Stimulated activated CD8-positive, alpha-beta memory T cell treated with anti-CD3 and anti-CD28 coated beads, Interleukin-2, amount 100 ng/mL, for 1 hour (primary cell): ENCODE data around the gene MAGI2.

ENCODE experiments used
- DNase-seq, 2 donors: peaks; one replicate each; pipeline ENCODE4 v3.0.0-alpha.2; 2020; ENCODE audit warnings: low read depth in 2 of 2

The MAGI2 gene

DNA sequence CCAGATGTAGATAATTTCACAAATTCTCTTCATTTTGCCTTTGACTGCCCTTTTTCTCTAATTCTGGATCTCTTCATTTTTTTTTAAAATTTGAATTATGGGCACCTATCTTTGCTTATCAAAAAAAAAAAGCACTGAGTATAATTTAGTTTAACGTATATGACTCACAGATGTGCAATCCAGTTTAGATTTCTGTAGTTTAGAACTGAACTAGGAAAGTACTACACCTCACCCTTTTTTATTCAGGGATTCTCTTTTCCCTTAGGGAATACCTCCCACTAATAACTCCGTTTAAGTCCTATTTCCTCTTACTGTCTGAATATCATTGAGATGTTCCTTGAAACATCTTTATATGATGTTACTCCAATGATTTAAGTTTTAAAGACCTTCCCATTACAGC, 665.0 kb downstream of the MAGI2 start:
- DNase-seq: no peak

DNA sequence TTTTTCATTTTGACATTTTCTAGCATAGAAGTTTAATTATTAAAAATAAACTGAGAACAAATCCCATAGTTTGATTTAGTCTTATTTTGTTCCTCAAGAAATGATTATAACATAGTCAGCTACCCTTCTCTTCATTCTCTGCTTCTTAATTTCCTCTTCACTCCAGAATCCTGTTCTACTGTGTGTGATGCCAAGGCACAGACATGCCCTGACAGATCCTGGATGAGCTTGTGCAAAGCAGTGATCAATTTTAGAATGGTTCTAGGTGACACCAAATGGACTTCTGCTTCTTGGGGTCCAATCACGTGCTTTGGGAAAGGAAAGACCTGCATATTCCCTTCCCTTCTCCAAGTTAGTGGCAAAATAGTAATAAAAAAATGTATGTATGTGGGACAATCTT, 665.6 kb downstream of the MAGI2 start:
- no peak for DNase-seq

DNA sequence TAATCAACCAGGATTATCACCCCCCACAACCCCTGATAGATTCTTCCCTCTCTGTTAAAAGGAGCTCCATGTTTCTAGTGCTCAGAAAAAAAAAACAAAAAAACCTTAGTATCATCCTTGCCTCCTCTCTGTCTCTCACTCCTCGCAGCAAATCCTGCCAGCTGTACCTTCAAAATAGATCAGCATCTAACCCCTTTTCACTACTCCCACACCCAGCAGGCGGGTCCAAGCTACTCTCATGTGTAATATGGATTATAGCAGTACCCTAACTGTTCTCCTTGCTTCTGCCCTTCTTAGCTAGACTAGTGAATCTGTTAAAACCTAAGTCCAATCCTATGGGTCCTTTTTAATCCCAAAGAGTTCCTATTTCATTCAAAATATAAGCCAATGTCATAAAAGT, 667.4 kb downstream of the MAGI2 start:
- no peak for DNase-seq

DNA sequence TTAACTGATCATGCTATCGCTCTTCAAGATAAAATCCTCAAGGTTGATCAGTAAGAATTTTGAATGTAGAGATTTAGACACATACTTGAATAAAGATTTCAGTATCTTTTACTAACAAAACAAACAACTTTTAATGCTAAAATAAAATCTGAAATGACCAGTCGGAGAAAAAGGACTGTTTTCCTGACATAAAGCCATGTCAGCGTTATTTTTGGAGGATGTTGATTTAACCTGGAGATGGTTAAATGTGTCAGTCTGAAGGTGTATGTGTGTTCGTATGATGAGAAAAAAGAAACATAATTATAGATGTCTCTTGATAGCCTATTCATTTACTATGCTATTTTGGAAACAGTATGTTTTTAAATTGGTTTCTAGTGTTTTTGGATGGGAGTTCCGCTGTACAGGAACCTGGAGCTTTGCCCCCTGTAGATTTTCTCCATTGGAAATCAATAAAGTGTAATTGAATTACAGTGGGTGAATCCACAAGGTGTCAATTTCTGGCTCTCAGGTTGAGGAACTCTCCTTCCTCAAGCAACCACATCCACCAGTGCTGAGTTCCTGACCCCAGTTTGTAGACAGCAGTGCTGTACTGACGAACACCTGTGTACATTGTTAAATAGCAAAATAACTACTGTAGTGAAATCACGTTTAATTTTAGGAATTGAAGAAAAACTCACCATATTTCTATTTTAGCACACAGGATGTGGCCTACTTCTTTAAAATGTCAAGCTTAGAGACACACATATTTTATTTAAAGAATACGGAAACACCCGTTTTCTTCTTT, 670.1 kb downstream of the MAGI2 start:
- no peak for DNase-seq

DNA sequence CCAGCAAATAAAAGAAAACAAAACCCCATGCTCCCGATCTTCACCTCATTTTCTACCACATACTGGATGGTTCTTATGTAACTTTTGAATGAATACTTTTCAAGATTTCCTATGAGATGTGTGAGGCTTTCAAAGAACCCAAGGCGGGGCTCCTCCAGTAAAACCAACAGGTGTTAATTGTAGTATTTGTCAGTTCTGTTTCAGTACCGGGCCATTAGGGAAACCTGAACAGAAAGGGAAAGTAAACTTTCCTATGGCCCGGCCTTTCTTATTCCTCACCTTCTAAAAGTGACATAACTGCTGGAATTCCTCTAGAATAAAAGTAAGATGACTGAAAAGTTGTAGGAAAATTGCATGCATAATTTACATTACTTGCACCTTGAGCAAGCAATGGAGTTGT, 672.9 kb downstream of the MAGI2 start:
- no peak for DNase-seq

DNA sequence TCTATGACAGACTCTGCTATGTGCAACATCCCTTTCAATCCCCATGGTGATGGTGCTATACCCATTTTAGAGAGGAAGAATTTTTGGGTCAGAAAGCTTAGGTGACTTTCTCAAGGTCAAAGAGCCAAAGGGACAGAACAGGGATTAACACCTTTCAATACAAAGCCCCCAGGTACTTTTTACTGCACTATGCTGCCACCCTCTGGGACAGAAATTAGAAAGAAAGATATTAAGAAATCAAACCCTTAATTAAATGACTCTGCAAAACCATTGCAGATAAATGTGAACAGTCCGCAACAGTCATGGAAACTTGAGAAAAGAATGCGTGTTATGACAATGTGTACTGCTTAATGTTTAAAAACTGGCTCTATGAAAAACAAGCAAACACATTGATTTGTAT, 673.7 kb downstream of the MAGI2 start:
- DNase-seq: no peak

DNA sequence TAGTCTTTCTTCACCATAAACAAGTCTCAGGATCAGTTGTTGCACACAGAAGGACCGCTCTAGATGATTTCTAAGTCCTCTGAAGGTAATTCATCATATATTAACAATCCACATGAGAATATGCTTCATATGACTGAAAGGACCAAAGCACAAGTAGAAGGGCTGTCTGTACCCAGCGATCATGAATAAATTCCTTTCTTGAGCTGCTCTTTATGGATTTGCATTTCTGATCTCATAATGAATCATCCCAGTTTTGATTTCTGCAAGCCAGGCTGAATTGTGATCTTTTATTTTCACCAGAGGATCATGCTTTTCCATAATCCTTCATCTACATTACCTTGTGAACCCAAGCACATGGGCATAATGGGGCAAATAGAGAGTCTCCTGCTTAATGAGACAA, 675.6 kb downstream of the MAGI2 start:
- no peak for DNase-seq

DNA sequence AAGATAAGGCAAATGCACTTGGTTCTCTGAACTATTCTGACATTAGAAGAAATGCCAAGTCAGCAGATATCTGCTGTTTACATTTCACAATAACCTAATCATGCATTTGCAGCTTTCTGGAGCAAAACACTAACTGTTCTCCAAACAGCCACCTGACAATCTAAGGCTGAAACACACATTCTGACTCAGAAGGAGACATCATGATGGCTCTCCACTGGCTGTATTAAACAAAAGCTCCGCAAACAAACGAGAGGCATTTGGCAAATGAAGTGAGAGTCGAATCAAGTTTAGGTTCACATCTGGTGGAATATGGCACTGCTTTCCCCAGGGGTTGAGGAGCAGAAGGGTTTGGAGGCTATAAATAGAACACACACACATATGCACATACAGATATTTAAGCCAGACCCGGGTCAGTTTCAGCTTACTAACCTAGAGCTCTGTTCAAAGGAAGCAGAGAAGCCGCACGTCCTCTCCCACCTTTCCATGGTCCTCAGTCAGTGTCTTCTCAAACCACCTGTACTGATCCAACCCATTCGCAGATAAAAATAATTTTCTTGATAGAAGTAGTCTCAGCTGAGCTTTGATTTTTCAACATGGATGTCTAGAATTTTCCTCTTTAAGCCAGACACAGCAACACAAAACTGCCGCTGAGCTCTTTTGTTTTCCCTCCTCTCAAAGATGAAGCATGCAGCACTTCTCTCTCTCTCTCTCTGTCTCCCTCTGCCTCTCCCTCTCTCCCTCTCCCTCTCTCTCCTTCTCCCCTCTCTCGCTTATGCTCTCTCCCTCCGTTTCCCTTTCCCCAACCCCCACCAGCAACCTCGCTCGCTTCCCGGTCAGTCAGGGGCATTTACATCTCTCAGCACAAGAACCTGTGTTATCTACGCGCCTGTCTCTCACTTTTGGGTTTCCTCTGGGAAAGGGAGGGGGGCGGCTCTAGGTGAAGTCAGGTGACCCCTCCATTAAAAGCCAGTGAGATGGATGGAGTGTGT, 682.8 kb downstream of the MAGI2 start:
- DNase-seq: no peak

DNA sequence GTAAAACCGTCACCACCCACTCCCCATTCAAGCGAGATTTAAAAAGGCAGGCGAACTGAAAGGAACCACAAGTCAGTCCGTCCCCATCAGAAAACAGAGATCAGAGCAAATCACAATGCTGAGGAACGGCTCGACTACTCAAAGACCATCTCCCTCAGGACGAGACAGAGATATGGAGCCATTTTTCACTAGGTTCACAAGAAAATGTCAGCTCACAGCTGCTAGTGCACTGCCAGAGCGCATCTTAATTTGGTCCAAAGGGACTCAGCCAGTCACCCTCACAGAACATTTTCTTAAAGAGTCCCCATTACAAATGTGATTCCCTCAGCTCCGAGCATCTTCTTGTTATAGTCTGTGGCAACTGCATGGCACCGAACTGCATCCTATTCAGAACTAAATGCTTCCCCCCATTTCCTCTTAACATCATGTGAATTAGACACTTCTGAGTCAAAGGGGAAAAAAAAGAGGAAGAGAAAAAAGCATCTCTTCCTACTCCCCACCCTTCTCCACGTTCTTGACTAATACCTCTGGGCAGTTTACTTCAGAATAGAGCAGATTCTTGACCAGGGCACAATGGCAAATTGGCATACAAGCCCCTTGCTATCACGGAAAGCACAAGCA, 683.9 kb downstream of the MAGI2 start:
- no peak for DNase-seq

DNA sequence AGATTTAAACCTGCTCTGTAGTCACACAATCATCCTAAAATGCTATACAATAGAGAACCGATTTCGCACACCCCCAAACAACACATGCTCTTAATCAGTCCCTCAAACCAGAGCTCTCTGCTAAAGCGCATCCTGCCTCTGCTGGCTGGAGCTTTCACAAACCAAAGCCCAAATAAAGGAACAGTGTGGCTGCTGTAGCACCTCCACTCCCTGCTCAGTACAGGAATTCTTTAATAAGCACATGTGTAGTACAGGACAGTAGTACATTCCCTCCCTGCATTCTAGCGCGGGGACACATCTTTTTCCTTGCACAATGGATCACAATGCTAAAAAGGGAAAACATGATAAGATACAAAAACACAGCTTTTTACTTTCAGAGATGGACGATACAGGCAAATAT, 684.6 kb downstream of the MAGI2 start:
- DNase-seq: no peak

DNA sequence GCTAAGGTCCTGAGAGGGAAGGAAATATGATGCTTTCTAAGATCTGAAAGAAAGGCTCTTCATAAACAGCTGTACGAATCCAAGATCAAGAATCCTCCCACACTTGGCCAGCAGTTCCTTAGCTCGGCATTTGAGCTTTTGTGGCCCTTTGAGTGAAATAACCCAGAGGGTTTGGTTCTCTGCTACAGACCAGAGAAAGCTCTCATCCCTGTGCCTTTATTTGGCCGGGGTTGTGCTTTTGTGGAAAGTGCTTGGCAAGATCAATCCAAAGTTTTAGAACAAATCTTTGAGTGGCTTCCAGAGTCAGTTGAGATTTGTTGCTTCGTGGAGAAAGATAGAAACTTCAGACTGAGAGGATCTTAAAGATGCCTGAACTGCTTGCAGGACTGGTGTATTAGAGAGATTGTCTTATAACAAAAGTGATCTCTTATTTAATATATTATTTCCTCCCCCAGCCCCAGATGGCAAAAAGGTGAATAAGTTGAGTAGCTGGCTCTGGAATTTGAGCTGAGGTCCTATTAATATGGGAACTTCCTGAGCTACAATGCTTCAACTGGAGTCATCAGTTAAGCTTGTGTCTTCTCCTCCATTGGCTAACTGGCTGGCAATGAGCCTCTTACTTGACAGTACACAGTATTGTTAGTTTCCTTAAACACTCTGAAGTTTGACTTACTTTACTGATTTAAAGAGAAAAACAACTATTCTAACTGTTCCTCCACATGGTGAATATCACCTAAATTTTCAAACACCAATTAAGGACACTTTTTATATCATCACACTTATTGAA, 687.3 kb downstream of the MAGI2 start:
- no peak for DNase-seq

DNA sequence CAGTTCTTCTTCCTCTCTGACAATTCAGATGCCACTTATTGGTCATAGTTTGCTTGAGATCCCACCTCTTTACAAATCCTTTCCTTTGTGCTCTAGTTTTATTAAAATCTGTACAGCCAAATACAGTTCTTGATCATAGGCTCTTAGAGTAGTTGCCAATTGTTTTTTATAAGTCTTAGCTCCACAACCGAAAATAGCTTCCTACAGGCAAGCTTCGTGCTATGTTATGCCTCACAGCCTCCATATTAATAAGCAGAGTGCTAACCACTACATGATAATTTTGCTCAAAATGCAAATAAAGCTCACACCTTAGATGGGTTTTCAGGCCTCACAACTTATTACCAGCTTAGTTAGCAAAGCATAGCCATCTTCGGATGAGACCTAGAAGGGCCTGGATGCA, 688.9 kb downstream of the MAGI2 start:
- DNase-seq: no peak

DNA sequence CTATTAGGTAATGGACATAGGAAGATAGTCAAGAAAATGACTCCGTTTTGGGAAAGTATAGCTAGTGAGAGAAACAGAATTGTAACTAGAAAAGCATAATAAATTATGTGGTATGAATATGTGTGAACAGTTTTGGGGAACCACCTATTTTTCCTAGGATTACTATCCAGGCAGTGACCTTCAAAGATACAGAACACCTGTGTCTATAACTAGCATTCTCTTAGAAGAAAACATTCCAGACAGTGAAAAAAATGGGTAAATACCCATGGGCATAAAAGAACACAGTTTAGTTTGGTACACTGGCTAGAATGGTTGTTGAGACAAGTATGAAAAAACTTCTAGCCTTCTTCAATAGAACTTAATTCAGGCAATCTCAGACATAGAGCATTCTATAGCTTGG, 690.8 kb downstream of the MAGI2 start:
- no peak for DNase-seq

DNA sequence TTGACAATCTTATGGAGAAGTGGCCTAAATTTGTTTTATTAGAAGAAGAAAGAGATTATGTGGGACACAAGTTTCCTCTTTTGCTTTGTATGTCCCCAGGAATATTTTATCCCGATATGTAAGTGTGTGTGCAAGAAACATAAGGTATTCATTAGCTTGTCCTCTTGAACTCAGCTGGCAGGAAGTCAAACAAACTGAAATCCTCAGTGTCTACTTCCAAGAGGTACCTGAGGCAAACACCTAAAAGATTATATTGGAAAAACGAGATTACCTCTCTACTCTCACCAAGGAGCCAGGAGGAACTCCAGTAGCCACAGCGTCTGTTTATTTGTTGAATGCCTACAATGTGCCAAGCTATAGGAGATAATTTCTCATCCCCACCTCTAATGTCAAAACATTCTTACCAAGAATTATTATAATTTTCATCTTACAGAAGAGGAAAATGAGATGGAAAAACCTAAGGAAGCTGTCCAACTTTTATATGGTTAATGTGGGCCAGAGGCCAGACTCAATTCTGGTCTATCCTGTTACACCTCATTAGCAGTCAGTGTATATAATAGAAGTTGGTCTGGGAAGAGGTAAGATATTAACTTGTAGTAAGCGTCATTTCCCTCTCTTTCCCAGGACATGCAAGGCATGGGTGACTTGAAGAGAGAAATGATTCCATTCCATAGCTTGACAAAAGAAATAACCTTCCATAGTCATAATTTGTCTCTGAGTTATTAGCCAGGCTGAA, 692.7 kb downstream of the MAGI2 start:
- no peak for DNase-seq

DNA sequence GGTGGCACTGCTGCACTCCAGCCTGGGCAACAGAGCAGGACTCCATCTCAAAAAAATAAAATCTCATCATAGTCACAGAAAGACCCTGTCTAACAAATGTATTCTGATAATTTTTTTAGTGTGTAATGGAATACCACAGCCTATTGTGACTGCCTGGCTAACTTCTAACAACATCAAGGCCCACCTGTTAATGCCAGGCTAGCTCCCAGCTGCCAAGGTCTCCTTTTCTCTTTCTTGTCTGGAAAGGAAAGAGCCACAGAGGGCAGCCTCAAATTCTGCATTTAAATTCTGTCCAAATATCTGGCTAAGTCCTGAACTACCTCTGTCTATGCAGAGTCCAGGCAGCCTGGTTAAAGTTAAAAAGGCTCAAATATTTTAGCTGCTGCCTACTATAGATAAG, 700.9 kb downstream of the MAGI2 start:
- DNase-seq: no peak

DNA sequence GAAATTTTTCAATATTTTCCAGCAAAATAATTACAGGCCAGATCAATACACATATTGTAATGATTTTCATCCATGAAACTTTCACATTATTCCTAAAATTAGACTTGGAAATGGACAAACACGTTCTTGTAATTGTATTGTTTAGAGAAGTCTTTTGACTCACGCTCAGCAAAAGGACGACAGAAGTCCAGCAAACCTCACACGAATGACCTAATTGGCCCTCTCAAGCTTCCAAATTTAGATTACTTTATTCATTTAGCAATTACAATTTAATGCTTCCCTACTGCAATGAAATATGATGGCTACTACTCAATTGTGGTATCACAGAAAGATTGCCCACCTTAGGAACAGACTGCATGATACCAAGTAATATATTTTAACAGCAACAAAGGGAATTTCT, 702.2 kb downstream of the MAGI2 start:
- DNase-seq: no peak

DNA sequence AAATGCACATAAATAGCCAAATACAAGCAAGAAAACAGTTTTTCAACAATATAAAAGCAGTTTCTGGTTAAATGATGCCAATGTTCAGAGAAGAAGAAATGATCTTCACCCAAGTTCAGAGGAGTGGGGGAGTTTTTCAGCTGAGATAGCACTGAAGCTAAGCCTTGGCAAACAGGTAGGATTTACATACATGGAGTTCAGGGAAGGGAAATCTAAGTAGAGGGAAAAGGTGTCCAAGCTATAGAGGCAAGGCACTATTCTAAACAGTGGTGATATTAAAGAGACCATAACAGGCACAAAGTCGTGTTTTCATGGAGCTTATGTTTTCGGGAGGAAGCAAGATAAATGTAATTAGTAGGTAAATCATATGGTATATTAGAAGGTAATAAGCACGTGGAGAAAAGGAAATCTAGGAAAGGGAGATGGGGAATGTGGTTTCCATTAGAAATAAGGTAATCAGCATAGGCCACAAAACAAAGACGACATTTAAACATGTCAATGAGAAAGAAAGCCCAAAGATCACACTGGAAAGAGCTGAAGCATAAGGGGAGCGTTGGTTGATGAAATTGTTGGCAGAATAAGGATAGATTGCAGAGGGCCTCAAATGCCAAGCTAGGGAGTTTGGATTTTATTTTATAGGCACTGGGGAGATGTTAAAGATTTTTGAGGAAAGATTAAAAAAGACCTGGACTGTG, 704.3 kb downstream of the MAGI2 start:
- no peak for DNase-seq

DNA sequence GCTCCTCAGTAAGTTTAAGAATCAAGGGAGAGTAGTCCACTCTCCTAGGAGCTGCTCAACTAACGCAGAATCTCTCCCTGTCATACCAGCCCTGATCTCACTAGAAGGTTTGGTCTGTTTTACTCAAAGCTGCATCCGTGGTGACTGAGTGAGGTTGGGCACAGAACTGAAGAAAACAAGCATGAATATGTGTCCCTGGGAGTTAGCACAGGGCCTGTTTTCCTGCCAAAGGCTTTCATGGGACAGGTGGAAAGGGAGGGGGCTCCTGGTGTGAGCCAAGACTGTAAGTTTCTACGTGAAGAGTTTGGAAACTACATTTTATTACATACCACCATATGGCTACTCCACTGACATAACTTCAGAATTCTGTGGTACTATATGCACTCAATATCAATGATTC, 705.9 kb downstream of the MAGI2 start:
- DNase-seq: no peak

DNA sequence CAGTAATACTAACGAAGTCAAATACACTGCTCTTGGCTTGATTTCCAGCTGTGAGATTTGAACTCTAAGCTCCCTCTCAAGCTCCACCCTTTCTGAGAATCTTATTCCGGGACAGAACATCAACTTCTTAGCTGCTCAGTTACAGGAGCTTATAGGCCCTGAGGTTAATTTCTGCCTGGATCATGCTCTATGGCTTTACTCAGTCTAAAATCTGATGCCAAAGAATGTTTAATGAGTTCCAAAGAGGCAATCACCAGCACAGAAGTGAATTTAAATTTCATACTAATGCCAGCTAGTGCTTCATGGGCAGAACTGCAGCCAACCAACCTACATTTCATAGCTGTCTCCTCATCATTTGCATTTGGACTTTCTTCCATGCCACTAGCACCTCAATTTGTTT, 707.2 kb downstream of the MAGI2 start:
- DNase-seq: no peak

DNA sequence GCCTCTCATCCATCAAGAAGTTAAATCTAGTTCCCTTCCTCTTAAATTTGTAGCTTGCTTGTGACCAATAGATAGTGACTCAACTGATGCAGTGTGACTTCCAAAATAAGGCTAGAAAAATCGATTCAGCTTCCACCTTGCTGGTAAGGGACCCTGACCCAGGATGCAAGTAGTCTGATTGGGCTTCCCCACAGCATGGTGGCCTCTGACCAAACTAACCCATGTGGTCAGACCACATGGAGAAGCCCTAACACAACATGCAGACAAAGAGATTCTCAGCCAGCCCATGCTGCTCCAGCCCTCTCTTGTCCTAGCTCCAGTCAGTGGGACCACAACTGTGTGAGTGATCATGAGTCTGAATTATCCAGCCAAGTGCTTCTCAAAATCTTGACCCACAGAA, 710.8 kb downstream of the MAGI2 start:
- DNase-seq: no peak
